Adrenal gland (tissue), 12 donors: ENCODE data around the gene DDX51. TPM values are rescaled to one million over a fixed set of nuclear protein-coding genes. Genes with fewer than 3 reads are reported as not detected.

Experiments
- DNase-seq, 7 donors: peaks; one replicate each; pipeline ENCODE4 v3.0.0-alpha.2; 2019 to 2020
- H3K27ac ChIP-seq, 5 donors: fragments of 200-600 bp; sonication (generic) in 4 of 5; 1 replicate in 3 of 5; 2 replicates in 2 of 5; pipeline versions ENCODE4 v1.5.1 to v1.8.0; 2016 to 2020; ENCODE audit warnings: mild to moderate bottlenecking in 1 of 5
- H3K27me3 ChIP-seq: fragments of 200-600 bp; 2 replicates; pipeline ENCODE4 v1.8.0; 2021
- H3K36me3 ChIP-seq, 2 donors: fragments of 200-600 bp; replicated peaks in 1 of 2; 1 replicate in 1 of 2; 2 replicates in 1 of 2; pipeline versions ENCODE4 v1.5.1 to v1.8.0; 2018 to 2022
- H3K4me1 ChIP-seq, 2 donors: fragments of 200-600 bp; replicated peaks in 1 of 2; 1 replicate in 1 of 2; 2 replicates in 1 of 2; pipeline versions ENCODE4 v1.5.1 to v1.8.0; 2018 to 2021
- H3K4me3 ChIP-seq, 4 donors: fragments of 200-600 bp; sonication (generic) in 3 of 4; one replicate each; pipeline ENCODE4 v1.5.1; 2016 to 2018
- H3K9me3 ChIP-seq, 3 donors: fragments of 200-600 bp; sonication (generic) in 1 of 3; replicated peaks in 1 of 3; 1 replicate in 2 of 3; 2 replicates in 1 of 3; pipeline versions ENCODE4 v1.5.1 to v1.8.0; 2016 to 2021
- CTCF ChIP-seq, 6 experiments: fragments of 450-650 bp in 4 of 6; fragments of 200-600 bp in 2 of 6; sonication (generic) in 1 of 6; IDR thresholded peaks; 1 replicate in 5 of 6; 2 replicates in 1 of 6; pipeline versions ENCODE4 v1.5.1 to v1.8.0; 2016 to 2021; ENCODE audit warnings: antibody characterized with exemption in 6 of 6, mild to moderate bottlenecking in 2 of 6, moderate library complexity in 1 of 6
- POLR2A ChIP-seq, 2 donors: fragments of 450-650 bp; IDR thresholded peaks; one replicate each; pipeline ENCODE4 v1.6.1; 2017; ENCODE audit warnings: antibody characterized with exemption in 2 of 2, mild to moderate bottlenecking in 2 of 2, moderate library complexity in 1 of 2
- WGBS, 4 donors: extraction: QIAGEN DNeasy Blood & Tissue Kit in 2 of 4; methylation state at CpG; one replicate each; pipeline versions ENCODE4 v1.1.5 to v1.1.7; 2013 to 2017; 5-methylcytosine and 5-hydroxymethylcytosine counted together
- intact Hi-C, 2 donors: fragments of 100-400 bp; cut with DNase I; formaldehyde crosslinking; loops; one replicate each; pipeline versions ENCODE4 v1.14.1 to v1.15.0; 2022 to 2023
- polyA plus RNA-seq, 3 donors: library from polyadenylated mRNA; stranded (reverse); fragments of 200-250 nt in 2 of 3; fragments of 350-450 nt in 1 of 3; fragmentation: Illumina TruSeq in 1 of 3; extraction: RNeasy Lipid Tissue Mini Kit (QIAGEN cat#74804) in 1 of 3; gene quantifications; one replicate each; pipeline ENCODE4 v1.2.3, GENCODE V29; 2013 to 2014
- total RNA-seq, 9 donors: library from RNA; depleted of rRNA in 4 of 9; stranded (reverse); fragments of >200 nt in 4 of 9; fragments of 120-200 nt in 1 of 9; fragmentation: NEBNext Ultra II Directional in 1 of 9; extraction: Animal tissue kit (Norgen Biotek cat#: 25700) in 1 of 9; gene quantifications; one replicate each; pipeline versions ENCODE4 v1.1.0 to v1.2.4, GENCODE V29; 2013 to 2023
- donor health status: healthy with polysubstance abuse.
- donor health status: Bipolar disorder and iron deficiency.
- donor health status: DM: yes; HTN: yes; CAD: no.
- donor health status: DM: no; HTN: no; CAD: no.
- donor health status: DM: no; HTN: no; CAD: no.
- donor health status: DM: yes; HTN: yes; CAD: no.

DDX51 gene
- total and polyA plus RNA-seq, 12 donors, result 4.8 to 64.4 (median 14.3) TPM

GRCh38 chr12:132180648-132181546, 36.8 kb upstream of the DDX51 start:
- H3K4me1 ChIP-seq, result no peaks in the 10 kb centered on the region
- intact Hi-C loops, result no loop called here
- peaks cover 18% of the 10 kb centered on the region for H3K27me3 ChIP-seq
- H3K9me3 ChIP-seq, result no peaks in the 10 kb centered on the region
- H3K4me3 ChIP-seq, result no peak overlapping the region
- H3K27ac ChIP-seq, result no peak overlapping the region
- DNase-seq, result no peak
- no peaks in the 10 kb centered on the region for H3K36me3 ChIP-seq
- TF ChIP-seq POLR2A (IDR thresholded peaks at IDR 0.05) (no peak), CTCF (IDR thresholded peaks at IDR 0.05) (no peak)
- 80 to 85% (median 84%) methylated on average over 25 to 30 of the region's 30 CpGs for WGBS, 4 donors

GRCh38 chr12:132179431-132180362, 35.6 kb upstream of the DDX51 start:
- Histone ChIP-seq H3K27ac (no peak overlapping the region), H3K27me3 (peaks cover 26% of the 10 kb centered on the region), H3K36me3 (no peaks in the 10 kb centered on the region), H3K4me3 (no peak overlapping the region), H3K9me3 (no peaks in the 10 kb centered on the region), H3K4me1 (no peaks in the 10 kb centered on the region)
- DNase-seq, result no peak
- TF ChIP-seq POLR2A (IDR thresholded peaks at IDR 0.05), result no peak
- no peak for TF ChIP-seq CTCF (IDR thresholded peaks at IDR 0.05)
- intact Hi-C loops, result no loop called here
- 73 to 81% (median 76%) methylated on average over 16 to 19 of the region's 19 CpGs for WGBS, 4 donors

GRCh38 chr12:132178801-132179401, 34.8 kb upstream of the DDX51 start:
- Histone ChIP-seq H3K27ac (no peak overlapping the region), H3K27me3 (peaks cover 26% of the 10 kb centered on the region), H3K4me3 (no peak overlapping the region), H3K4me1 (no peaks in the 10 kb centered on the region), H3K9me3 (no peaks in the 10 kb centered on the region), H3K36me3 (no peaks in the 10 kb centered on the region)
- DNase-seq, result no peak
- intact Hi-C loops, result no loop called here
- WGBS, 4 donors, result 61 to 71% (median 62%) methylated on average over 25 to 39 of the region's 39 CpGs
- TF ChIP-seq POLR2A (IDR thresholded peaks at IDR 0.05), result no peak
- no peak for TF ChIP-seq CTCF (IDR thresholded peaks at IDR 0.05)

- Histone ChIP-seq H3K36me3 (no peaks in the 10 kb centered on the region), H3K4me3 (no peak overlapping the region), H3K27me3 (peaks cover 26% of the 10 kb centered on the region), H3K27ac (no peak overlapping the region), H3K4me1 (no peaks in the 10 kb centered on the region), H3K9me3 (no peaks in the 10 kb centered on the region)
- intact Hi-C loops, result no loop called here
- no peak for DNase-seq
- 14 to 49% (median 29%) methylated on average over 7 to 8 of the region's 8 CpGs for WGBS, 4 donors
- TF ChIP-seq CTCF (IDR thresholded peaks at IDR 0.05) (no peak), POLR2A (IDR thresholded peaks at IDR 0.05) (no peak)
Measured at GRCh38 chr12:132178316-132178715, 34.2 kb upstream of the DDX51 start.
